ENCODE measurements around the gene KIAA1328.

DNA sequence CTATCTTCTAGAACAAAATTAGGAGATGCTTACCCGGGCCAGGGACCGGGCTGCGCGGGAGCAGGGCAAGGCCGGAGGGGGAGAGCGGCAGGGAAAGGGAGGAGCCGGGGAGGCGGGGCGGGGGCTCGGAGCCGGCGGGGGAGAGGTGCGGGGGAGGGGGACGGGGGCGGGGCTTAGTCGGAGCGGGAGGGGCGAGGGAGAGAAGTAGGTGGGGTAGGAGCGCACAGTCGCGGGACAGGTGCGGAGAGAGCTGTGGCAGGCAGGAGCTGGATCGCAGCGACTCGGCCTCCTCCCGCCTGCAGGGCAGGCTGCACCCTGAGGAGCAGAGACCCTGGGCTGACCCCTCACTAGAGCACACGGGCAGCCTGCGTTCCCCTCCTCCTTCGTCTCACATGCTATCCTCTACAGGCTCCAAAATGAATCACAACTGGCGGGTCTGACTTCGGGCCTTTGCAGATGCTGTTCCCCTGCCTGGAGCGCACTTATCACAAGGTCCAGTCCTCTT, 446.4 kb downstream of the KIAA1328 start:
- TF ChIP-seq POLR2A (IDR thresholded peaks at IDR 0.05) = no peak
- TF ChIP-seq, protein P1, sequence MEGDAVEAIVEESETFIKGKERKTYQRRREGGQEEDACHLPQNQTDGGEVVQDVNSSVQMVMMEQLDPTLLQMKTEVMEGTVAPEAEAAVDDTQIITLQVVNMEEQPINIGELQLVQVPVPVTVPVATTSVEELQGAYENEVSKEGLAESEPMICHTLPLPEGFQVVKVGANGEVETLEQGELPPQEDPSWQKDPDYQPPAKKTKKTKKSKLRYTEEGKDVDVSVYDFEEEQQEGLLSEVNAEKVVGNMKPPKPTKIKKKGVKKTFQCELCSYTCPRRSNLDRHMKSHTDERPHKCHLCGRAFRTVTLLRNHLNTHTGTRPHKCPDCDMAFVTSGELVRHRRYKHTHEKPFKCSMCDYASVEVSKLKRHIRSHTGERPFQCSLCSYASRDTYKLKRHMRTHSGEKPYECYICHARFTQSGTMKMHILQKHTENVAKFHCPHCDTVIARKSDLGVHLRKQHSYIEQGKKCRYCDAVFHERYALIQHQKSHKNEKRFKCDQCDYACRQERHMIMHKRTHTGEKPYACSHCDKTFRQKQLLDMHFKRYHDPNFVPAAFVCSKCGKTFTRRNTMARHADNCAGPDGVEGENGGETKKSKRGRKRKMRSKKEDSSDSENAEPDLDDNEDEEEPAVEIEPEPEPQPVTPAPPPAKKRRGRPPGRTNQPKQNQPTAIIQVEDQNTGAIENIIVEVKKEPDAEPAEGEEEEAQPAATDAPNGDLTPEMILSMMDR (IDR thresholded peaks at IDR 0.05) = no peak

All from vagina (tissue), 2 donors.